Esophagus muscularis mucosa (tissue), 3 donors: ENCODE results near the gene ZFAND2B.
A peak's percentile ranks its signal among the peaks of the same experiment; 100 is the strongest.

ENCODE experiments used
- POLR2A ChIP-seq: fragments of 450-650 bp; IDR thresholded peaks from one replicate; pipeline ENCODE4 v1.6.1; 2017; ENCODE audit warnings: antibody characterized with exemption, moderate library complexity, mild to moderate bottlenecking, low read depth
- TF ChIP-seq, protein P1 (sequence below), 3 experiments: fragments of 200-600 bp in 2 of 3; fragments of 450-650 bp in 1 of 3; sonication (generic) in 2 of 3; IDR thresholded peaks; one replicate each; pipeline ENCODE4 v1.5.1; 2017 to 2019; ENCODE audit warnings: antibody characterized with exemption in 3 of 3, mild to moderate bottlenecking in 2 of 3, moderate library complexity in 1 of 3

DNA sequence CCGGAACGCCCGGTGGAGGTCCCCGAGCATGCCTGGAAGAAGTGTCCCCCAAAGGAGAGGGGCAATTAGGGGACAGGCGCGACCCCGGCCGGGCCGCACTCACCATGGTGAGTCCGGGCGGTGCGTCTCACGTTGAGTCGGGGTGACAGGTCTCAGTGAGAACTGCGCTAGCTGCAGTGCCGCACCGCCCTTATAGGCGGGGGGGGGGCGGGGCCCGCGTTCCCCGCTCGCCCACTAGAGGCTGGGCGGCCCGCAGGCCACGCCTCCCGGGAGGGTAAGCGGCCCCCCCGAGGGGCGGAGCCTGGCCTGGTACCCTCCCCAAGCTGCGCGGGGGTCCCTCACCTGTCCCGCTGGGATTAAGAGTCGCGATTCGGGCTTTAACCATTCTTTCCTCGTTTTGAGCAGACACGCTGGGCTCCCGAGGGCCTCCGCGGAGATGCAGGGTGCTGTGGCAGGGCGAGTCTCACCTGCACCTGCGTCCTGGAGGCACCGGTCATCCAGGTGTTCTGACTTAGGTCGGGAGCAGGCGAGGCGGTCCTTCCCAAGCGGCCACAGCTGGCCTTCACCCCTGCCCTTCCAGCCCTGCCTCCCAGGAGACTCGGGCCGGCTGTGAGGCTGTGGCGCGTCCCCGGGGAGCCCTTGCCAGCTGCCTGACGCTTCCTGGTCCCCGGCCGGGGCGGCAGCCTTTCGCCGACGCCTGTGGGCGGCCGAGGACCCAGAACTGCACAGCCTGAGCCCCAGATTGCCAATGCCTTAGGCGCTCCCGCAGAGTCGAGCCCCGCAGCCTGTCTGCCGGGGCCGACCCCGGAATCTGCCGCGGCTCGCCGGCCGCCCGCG is 47.4 kb downstream of the ZFAND2B start, which contains the start of gene TUBA4A:
- TF ChIP-seq POLR2A, result peak; percentile 96
- TF ChIP-seq, protein P1, sequence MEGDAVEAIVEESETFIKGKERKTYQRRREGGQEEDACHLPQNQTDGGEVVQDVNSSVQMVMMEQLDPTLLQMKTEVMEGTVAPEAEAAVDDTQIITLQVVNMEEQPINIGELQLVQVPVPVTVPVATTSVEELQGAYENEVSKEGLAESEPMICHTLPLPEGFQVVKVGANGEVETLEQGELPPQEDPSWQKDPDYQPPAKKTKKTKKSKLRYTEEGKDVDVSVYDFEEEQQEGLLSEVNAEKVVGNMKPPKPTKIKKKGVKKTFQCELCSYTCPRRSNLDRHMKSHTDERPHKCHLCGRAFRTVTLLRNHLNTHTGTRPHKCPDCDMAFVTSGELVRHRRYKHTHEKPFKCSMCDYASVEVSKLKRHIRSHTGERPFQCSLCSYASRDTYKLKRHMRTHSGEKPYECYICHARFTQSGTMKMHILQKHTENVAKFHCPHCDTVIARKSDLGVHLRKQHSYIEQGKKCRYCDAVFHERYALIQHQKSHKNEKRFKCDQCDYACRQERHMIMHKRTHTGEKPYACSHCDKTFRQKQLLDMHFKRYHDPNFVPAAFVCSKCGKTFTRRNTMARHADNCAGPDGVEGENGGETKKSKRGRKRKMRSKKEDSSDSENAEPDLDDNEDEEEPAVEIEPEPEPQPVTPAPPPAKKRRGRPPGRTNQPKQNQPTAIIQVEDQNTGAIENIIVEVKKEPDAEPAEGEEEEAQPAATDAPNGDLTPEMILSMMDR (IDR thresholded peaks at IDR 0.05), result peak; percentile 11 to 25 (median 20)
